GM21825 (cell line): Measurements from ENCODE around the gene STAT6.

Experiments used
- ATAC-seq: cut with Tn5 transposase; IDR thresholded peaks from one replicate; pipeline ENCODE4 v1.9.1; 2021; ENCODE audit warnings: mild to moderate bottlenecking, moderate library complexity; ENCODE audit not compliant: unreplicated experiment

The STAT6 gene

GRCh38 chr12:57103856-57104255 is 7.3 kb downstream of the STAT6 start:
- no peak for ATAC-seq

GRCh38 chr12:57101892-57102695 is 9.1 kb downstream of the STAT6 start:
- no peak for ATAC-seq

GRCh38 chr12:57099766-57100165 is 11.4 kb downstream of the STAT6 start:
- no peak for ATAC-seq

GRCh38 chr12:57099047-57099714 is 12.0 kb downstream of the STAT6 start:
- no peak for ATAC-seq

GRCh38 chr12:57098546-57098945 is 12.6 kb downstream of the STAT6 start:
- no peak for ATAC-seq

- ATAC-seq, result no peak
Measured at GRCh38 chr12:57097554-57097835, 13.7 kb downstream of the STAT6 start.

GRCh38 chr12:57096748-57097553 is 14.2 kb downstream of the STAT6 start:
- no peak for ATAC-seq

GRCh38 chr12:57096099-57096572 is 15.0 kb downstream of the STAT6 start:
- ATAC-seq, result no peak

GRCh38 chr12:57095440-57095839 is 15.7 kb downstream of the STAT6 start:
- ATAC-seq, result no peak

GRCh38 chr12:57094208-57095160 is 16.7 kb downstream of the STAT6 start:
- no peak for ATAC-seq

GRCh38 chr12:57093415-57094207 is 17.6 kb downstream of the STAT6 start:
- no peak for ATAC-seq

GRCh38 chr12:57092876-57093414 is 18.2 kb downstream of the STAT6 start:
- ATAC-seq, result no peak

- ATAC-seq, result no peak
Measured at GRCh38 chr12:57092529-57092862, 18.7 kb downstream of the STAT6 start.

GRCh38 chr12:57091638-57092528 is 19.3 kb downstream of the STAT6 start:
- no peak for ATAC-seq

- no peak for ATAC-seq
Measured at GRCh38 chr12:57090924-57091637, 20.1 kb downstream of the STAT6 start.

- ATAC-seq, result no peak
Measured at GRCh38 chr12:57090490-57090889, 20.7 kb downstream of the STAT6 start.

- ATAC-seq, result no peak
Measured at GRCh38 chr12:57089271-57090245, 21.6 kb downstream of the STAT6 start.
